Lung microvascular endothelial cell (primary cell): ENCODE data around the gene PHF5A. TPM values are rescaled to one million over a fixed set of nuclear protein-coding genes. Genes with fewer than 3 reads are reported as not detected.
A peak's percentile ranks its signal among the peaks of the same experiment; 100 is the strongest.

ENCODE experiments used
- DNase-seq, 2 donors: peaks; one replicate each; pipeline versions ENCODE4 v3.0.0 to v3.0.0-alpha.2; 2010; ENCODE audit warnings: low read depth in 2 of 2
- total RNA-seq: library from RNA; depleted of rRNA; stranded (reverse); fragments of >200 nt; gene quantifications from 2 replicates; pipeline ENCODE4 v1.2.1, GENCODE V29; 2014

Gene PHF5A
- 63.2 and 66.1 TPM in 2 replicates for total RNA-seq

GRCh38 chr22:41468381-41469217 lies at the start of gene PHF5A, which contains the start of gene ACO2:
Gene PHF5A, minus strand, starts transcription at chr22:41468692. Its CDS starts 39 bp downstream, at chr22:41468653.
Gene ACO2, plus strand, starts transcription at chr22:41469117. Its CDS starts 30 bp downstream, at chr22:41469147.
- DNase-seq = peak; percentile 98 to 99

GRCh38 chr22:41518048-41518347 lies 49.5 kb upstream of the PHF5A start:
- DNase-seq = no peak

- DNase-seq = peak; percentile 56 to 69
Measured at GRCh38 chr22:41517172-41518047, 48.9 kb upstream of the PHF5A start.

GRCh38 chr22:41516462-41516861 lies 48.0 kb upstream of the PHF5A start:
- DNase-seq = no peak

- no peak for DNase-seq
Measured at GRCh38 chr22:41513391-41513790, 44.9 kb upstream of the PHF5A start.

- peak; percentile 52 to 71 for DNase-seq
Measured at GRCh38 chr22:41512421-41513194, 44.1 kb upstream of the PHF5A start.

GRCh38 chr22:41511521-41511968 lies 43.1 kb upstream of the PHF5A start:
- DNase-seq = no peak

- no peak for DNase-seq
Measured at GRCh38 chr22:41508770-41509170, 40.3 kb upstream of the PHF5A start.

GRCh38 chr22:41507330-41508063 lies 39.0 kb upstream of the PHF5A start:
- DNase-seq = no peak

GRCh38 chr22:41505511-41506220 lies 37.2 kb upstream of the PHF5A start:
- no peak for DNase-seq

GRCh38 chr22:41504816-41505215 lies 36.3 kb upstream of the PHF5A start:
- DNase-seq = no peak

GRCh38 chr22:41504397-41504796 lies 35.9 kb upstream of the PHF5A start:
- no peak for DNase-seq

GRCh38 chr22:41501209-41501608 lies 32.7 kb upstream of the PHF5A start:
- DNase-seq = peak; percentile 25 to 48

- no peak for DNase-seq
Measured at GRCh38 chr22:41500303-41500702, 31.8 kb upstream of the PHF5A start.

- no peak for DNase-seq
Measured at GRCh38 chr22:41499624-41500280, 31.3 kb upstream of the PHF5A start.

GRCh38 chr22:41498303-41498835 lies 29.9 kb upstream of the PHF5A start:
- no peak for DNase-seq

- no peak for DNase-seq
Measured at GRCh38 chr22:41491374-41492100, 23.0 kb upstream of the PHF5A start.

GRCh38 chr22:41488596-41489385 lies 20.3 kb upstream of the PHF5A start:
- DNase-seq = no peak
